Measurements from ENCODE around the gene SGCB.

SGCB gene

GRCh38 chr4:52019936-52020657, 18.0 kb downstream of the SGCB start, which contains the start of gene LRRC66:
Gene LRRC66 (minus strand): TSS chr4:52020363. CDS start chr4:52017613, 2,750 bp downstream.
- DNase-seq (ENCODE audit: low spot score): no peak

DNA sequence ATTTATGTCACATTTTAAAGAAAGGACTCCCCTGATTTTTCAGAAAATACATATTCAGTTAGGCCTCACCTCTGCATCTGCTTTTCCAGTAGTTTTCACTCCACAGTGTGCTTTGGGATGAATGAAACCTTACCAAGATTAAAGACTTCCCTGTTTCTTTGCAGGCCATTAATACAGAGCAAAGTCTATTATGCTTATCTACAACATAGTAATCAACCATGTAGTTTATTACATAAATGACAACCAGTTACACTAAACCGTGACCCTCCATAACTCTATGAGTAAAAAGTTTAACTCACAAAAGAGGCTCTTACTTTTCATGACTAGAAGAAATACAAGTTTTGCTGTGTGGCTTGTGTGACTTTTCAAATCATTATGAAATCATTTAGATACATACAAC, 20.3 kb downstream of the SGCB start:
- no peak for DNase-seq (ENCODE audit: low spot score)

GRCh38 chr4:52016981-52017380, 21.1 kb downstream of the SGCB start:
- no peak for DNase-seq (ENCODE audit: low spot score)

DNA sequence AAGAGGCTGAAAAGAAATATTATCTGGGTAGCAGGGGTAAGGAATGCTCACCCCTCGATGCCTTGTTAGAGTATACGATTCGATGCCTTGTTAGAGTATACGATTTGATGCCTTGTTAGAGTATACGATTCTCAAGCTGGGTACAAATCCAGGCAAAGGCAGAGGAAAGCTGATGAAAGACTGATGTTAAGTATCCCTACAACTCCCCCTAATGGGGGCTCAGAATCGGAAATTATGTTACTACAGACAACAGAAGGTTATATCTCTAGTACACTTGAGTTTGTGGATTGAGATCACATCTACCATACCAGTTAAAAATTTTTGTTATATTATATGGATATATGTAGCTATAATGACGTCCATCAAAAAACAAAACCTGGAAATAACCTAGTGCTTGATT, 22.7 kb downstream of the SGCB start:
- DNase-seq (ENCODE audit: low spot score): peak; percentile 38

DNA sequence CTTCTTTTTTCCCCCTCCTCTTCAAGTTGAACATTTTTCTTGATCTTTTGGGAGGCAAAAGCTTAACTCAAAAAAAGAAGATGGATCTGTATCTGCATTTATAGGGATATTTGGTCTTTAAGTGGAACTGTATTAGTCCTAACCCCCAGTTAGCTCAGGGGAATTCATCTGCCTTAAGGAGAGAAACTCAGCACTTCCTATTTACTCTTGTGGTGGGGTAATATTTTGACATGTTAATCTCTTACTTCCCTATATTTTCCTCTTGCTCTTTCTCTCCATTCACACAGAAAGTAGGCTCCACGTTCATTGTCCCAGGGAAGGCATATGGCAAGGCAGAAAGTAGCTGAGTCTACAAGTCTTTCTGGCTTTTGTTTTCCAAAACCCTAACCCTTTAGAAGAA, 23.2 kb downstream of the SGCB start:
- no peak for DNase-seq (ENCODE audit: low spot score)

DNA sequence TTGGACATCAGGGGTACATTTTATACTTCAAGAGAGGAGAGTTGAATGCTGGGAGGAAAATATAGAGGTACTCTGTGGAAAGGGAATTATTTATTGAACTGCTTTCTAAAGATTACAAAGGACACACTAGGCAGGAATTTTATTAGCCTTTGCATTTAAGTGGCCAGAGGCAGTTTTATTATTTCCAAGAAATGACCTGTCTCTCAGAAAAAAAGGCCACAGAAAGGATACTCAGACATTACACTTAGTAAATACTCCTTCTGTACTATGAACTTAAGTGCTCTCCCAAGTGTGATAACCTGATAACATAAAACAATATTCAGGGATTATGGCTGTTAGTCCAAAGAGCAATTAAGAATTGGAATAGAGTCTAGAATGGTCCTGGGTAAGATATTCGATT, 25.4 kb downstream of the SGCB start:
- DNase-seq (ENCODE audit: low spot score): no peak

- no peak for DNase-seq (ENCODE audit: low spot score)
Measured at GRCh38 chr4:52010986-52011385, 27.1 kb downstream of the SGCB start.

DNA sequence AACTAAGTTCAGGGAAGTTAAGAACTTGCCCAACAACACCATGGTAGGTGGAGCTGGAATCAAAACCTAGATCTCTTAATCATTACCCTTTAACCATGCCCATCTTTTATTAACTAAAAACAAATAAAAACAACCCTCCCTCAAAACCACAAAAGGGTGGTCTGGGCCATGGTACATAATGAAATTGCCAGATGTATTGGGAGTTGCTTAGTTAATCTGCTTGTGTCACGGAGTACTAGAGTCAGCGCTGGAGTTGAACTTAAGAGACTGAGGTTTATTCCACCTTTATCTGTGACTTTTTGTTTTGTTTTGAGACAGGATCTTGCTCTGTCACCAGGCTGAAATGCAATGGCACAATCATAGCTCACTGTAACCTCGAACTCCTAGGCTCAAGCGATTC, 31.2 kb downstream of the SGCB start:
- DNase-seq (ENCODE audit: low spot score): no peak

GRCh38 chr4:52005604-52006273, 32.4 kb downstream of the SGCB start:
- no peak for DNase-seq (ENCODE audit: low spot score)

- DNase-seq (ENCODE audit: low spot score): no peak
Measured at GRCh38 chr4:52004414-52004813, 33.7 kb downstream of the SGCB start.

DNA sequence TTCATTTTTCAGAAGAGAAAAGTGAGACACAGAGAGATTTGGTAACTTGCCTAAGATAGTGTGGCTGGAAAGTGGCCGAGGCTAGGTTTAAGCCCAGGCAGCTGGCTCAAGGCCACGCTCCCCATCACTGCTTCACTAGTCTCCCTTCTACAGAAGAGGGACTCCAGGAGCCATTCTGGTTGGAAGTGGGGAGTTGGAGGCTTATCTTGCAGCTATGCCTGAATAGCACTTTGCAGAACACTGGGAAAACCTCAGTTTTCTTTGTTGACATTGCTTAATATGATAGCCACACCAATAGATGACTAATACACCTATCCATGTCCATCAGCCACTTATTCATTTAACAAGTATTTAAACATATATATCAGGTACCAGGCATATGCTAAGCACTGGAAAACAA, 36.5 kb downstream of the SGCB start:
- DNase-seq (ENCODE audit: low spot score): no peak

GRCh38 chr4:51999250-51999649, 38.8 kb downstream of the SGCB start:
- DNase-seq (ENCODE audit: low spot score): no peak

- no peak for DNase-seq (ENCODE audit: low spot score)
Measured at GRCh38 chr4:51998837-51999236, 39.3 kb downstream of the SGCB start.

DNA sequence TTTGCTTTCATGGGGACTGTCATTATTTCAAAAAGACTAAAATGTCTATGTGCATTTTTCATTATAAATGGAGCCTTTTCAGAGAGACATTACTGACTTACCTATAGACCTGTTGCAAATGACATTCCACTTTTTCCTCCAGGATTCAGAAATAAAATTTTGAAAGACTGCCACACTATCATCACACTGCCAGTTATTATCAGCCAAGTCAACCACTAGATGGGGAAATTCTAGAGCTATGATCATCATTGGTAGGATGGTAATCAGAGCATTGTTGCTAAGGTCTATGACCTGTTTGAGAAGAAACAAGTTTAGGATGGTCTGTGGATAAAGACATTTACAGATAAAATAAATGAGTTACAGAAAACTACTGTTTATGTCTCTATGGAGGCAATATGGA, 40.5 kb downstream of the SGCB start:
- no peak for DNase-seq (ENCODE audit: low spot score)

- no peak for DNase-seq (ENCODE audit: low spot score)
Measured at GRCh38 chr4:51995647-51996220, 42.4 kb downstream of the SGCB start.
